ENCODE measurements around the gene PTGER3.
"Not testable (repeated sequence)": the region's sequence is repeated elsewhere in the genome, so short reads cannot be mapped to it uniquely, and the experiment has no call there.

Gene PTGER3

DNA sequence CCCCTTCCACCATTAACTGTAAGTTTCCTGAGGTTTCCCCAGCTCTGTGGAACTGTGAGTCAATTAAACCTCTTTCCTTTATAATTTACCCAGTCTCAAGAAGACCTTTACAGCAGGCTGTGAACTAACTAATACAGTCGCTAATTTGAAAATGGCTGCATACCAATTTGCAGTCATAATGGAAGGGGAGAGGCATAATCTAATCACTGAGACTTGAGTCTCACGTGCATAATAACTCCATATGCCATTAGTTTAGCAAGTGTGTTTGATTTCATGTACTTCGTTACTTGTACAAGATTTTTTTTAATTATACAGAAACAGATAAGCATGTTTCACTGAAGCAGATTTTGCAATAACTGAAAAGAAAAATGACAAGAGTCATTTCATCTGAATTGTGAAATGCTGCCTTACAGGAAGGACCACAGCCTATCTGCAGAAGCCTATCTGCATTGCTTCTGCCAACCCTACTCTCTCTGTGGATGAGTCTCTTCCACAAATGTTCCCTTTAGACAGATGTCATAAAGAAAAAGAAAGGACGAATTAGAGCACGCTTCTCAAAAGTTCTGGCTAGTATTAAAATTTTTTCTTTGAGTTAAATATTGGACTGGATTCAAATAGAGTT is 99.1 kb downstream of the PTGER3 start:
- no peak for DNase-seq (ENCODE audit: low read depth, low spot score)

- DNase-seq (ENCODE audit: low read depth, low spot score), result no peak
These were observed 99.8 kb downstream of the PTGER3 start for GRCh38 chr1:70947835-70948234.

GRCh38 chr1:70945676-70946075 is 101.9 kb downstream of the PTGER3 start:
- no peak for DNase-seq (ENCODE audit: low read depth, low spot score)

- DNase-seq (ENCODE audit: low read depth, low spot score), result no peak
These were observed 102.4 kb downstream of the PTGER3 start for GRCh38 chr1:70945251-70945650.

- no peak for DNase-seq (ENCODE audit: low read depth, low spot score)
These were observed 106.1 kb downstream of the PTGER3 start for GRCh38 chr1:70941563-70941962.

GRCh38 chr1:70940398-70940797 is 107.2 kb downstream of the PTGER3 start:
- DNase-seq (ENCODE audit: low read depth, low spot score), result not testable (repeated sequence)

DNA sequence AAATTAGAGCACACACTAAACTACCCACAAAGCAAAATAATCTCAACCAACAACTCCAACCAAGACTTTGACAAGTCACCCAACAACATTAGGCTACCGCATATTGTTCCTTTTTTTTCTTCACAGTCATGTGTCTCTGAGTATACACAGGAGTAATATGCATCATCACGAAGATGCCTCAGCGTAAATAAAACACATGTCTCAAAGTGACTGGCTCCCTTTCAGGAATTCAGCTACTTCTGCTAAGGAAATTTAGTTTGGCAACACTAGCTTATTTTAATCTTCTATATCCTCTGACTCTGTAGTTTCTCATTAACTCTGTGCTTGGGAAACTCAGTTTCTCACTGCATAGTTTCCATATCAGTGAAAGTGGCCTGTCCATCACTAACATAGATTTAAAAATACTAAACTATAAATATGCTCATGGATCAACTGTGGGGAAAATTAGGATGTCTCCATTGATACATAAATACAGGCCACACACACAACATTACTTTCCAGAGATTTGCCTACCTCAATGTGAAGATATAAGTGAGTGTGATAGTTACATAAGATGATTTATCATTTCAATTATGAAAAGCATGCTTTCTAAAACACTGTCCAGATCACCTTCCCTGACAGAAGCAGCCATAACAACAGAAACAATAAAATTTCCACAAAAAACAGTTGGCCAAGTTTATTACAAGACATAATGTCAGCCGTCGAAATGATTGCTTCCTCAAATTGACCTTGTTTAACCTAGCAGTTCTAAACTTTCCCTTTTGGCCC is 113.2 kb downstream of the PTGER3 start:
- no peak for DNase-seq (ENCODE audit: low read depth, low spot score)

GRCh38 chr1:70930062-70930461 is 117.6 kb downstream of the PTGER3 start:
- no peak for DNase-seq (ENCODE audit: low read depth, low spot score)

GRCh38 chr1:70922196-70922595 is 125.4 kb downstream of the PTGER3 start:
- no peak for DNase-seq (ENCODE audit: low read depth, low spot score)
